Kasumi-1 (cell line): Measurements from ENCODE around the gene TIMM29.

Source experiments
- DNase-seq, 2 experiments: peaks; one replicate each; lab custom pipeline; 2025; lab: John Stamatoyannopoulos, UW

TIMM29 gene

DNA sequence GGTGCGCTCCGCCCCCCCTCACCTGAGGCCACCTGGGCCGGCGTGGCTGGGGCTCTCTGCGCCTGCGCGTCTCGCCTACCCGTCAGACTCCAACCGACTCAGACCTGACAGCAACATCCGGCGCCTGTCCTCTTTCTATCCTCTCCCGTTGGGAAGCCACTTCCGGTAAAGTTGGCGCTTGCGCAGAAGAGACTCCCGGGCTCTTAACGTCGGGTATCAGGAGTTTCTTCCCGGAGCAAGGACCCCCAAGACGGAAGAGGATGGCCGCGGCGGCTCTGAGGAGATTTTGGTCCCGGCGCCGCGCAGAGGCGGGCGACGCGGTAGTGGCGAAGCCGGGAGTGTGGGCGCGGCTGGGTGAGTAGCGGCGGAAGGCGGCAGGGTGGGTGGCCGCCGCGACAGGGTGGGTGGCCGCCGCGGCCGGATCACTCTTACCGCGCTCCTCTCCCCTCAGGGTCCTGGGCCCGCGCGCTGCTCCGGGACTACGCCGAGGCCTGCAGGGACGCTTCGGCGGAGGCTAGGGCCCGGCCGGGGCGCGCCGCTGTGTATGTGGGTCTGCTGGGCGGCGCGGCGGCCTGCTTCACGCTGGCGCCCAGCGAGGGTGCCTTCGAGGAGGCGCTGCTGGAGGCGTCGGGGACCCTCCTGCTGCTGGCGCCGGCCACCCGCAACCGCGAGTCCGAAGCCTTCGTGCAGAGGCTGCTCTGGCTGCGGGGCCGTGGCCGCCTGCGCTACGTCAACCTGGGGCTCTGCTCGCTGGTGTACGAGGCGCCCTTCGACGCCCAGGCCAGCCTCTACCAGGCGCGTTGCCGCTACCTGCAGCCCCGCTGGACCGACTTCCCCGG, at the start of gene TIMM29, which contains the start of gene YIPF2:
TSS of gene TIMM29 (plus strand) at position 249 of the 839 bp plus-strand sequence. CDS start at position 261, 12 bp downstream.
TSS of gene YIPF2 (minus strand) at position 77 of the 839 bp plus-strand sequence. CDS start 229 bp downstream, outside the sequence.
- DNase-seq, result peak; percentile 99

- no peak for DNase-seq
Observed at GRCh38 chr19:10881403-10882107, 47.1 kb upstream of the TIMM29 start.

- no peak for DNase-seq
Observed at GRCh38 chr19:10882108-10882457, 46.5 kb upstream of the TIMM29 start.

- DNase-seq, result peak in 1 of 2 experiments; percentile 9
Observed at GRCh38 chr19:10884274-10884673, 44.3 kb upstream of the TIMM29 start.

DNA sequence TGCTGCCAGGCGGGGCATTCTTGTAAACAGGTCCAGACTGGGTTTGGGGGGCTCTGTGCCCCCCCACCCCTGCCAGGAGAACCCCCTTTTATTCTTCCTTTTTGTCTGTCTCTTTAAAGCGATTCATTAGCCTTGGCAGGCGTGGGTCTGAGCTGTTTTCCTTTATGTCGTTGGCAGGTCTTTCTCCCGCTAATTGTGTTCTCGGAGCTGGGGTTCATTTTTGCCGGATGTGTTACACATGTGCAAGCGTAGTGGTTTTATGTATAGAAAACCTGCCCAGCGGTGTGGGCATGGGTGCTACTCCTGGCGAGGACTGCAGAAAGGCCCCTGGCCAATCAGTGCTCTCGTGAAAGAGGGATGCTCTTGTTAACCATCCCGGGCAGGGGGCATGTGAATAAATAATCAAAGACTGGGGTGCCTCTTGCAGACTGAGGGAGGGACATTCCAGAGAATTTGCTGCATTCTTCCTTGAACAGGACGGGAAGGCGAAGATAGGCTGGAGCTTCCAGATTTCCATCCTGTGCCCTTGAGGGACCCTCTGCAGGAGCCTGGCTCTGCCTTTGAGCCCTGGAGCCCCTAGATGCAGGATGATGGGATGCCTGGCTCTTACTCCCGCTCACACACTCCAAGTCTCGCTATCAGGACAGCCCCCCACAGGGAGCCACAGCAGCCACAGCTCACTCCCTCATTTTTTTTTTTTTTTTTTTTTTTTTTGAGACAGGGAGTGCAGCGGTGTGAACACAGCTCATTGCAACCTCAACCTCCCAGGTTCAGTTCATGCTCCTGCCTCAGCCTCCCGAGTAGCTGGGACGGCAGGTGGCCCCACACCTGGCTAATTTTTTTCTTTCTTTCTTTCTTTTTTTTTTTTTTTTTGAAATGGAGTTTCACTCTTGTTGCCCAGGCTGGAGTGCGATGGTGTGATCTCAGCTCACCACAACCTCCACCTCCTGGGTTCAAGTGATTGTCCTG, 43.1 kb upstream of the TIMM29 start:
- no peak for DNase-seq

DNA sequence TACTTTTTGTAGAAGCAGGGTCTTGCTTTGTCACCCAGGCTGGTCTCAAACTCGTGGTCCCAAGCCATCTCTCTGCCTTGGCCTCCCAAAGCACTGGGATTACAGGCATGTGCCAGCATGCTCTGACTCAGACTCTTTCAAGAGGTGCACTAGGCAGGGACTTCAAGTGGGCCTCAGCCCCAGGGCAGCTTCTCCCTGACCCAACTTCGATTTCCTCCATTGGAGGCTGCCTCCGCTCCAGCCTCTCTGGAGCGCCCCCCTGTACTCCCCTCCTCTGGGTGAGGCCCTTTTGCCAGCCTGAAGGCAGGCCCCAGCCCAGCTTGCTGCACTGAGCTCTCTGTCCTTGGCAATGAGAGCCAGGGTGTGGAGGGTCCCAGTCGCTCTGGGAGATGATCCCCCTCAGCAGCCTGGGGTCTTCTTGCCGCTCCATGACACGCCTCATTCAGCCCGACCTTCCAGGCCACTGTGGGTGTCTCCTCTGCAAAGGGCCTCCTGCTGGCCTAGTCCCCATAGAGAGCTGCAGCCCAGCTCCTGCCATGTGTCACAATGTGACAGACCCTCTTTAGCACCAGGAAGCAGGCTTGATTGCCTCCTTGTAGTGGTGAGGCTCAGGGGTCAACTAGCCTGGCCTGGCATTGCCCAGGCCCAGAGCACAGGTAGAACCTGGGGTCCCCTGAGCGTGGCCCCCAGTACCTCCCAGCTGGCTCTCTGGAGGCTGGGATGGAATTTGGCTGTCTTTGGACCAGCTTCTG, 40.8 kb upstream of the TIMM29 start:
- no peak for DNase-seq

GRCh38 chr19:10888421-10888866, 40.2 kb upstream of the TIMM29 start:
- no peak for DNase-seq

DNA sequence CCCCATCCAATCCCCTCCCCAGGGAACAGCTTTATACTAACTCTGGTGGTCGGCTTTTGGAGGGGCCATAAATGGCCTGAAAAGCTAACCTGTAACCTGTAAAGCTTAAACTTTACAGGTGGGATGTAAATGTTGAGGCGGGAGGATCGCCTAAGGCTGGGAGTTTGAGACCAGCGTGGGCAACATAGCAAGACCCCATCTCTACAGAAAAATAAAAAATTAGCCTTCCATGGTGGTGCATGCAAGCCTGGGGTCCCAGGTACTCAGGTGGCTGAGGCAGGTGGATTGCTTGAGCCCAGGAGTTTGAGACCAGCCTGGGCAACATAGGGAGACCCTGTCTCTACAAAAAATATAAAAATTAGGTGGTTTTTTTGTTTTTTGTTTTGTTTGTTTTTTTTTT, 38.7 kb upstream of the TIMM29 start:
- DNase-seq, result no peak

GRCh38 chr19:10891405-10892086, 37.1 kb upstream of the TIMM29 start:
- DNase-seq, result no peak

GRCh38 chr19:10892256-10892655, 36.4 kb upstream of the TIMM29 start:
- no peak for DNase-seq

GRCh38 chr19:10894911-10895213, 33.7 kb upstream of the TIMM29 start:
- no peak for DNase-seq

GRCh38 chr19:10895363-10895762, 33.2 kb upstream of the TIMM29 start:
- DNase-seq, result no peak

- no peak for DNase-seq
Observed at GRCh38 chr19:10895920-10896319, 32.7 kb upstream of the TIMM29 start.

GRCh38 chr19:10896851-10897526, 31.6 kb upstream of the TIMM29 start:
- DNase-seq, result peak; percentile 77 to 81

DNA sequence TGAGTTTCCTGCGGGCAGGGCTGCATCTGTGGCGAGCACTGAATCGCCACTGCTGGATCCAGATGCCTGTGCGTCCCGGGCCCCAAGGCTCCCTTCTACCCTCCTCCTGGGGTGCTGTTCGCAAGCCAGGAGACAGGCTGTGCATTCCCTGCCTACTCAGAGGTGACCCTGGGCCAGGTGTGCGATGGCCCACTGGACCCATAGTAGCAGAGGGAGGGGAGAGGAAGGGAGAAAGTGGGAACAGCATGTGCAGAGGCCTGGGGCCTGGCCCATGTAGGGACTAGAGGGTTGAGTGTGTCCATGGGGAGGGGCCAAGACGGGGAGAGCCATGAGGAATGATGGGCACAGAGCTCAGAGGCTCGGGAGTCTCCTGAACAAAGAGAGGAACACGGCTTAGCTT, 30.0 kb upstream of the TIMM29 start:
- DNase-seq, result no peak

DNA sequence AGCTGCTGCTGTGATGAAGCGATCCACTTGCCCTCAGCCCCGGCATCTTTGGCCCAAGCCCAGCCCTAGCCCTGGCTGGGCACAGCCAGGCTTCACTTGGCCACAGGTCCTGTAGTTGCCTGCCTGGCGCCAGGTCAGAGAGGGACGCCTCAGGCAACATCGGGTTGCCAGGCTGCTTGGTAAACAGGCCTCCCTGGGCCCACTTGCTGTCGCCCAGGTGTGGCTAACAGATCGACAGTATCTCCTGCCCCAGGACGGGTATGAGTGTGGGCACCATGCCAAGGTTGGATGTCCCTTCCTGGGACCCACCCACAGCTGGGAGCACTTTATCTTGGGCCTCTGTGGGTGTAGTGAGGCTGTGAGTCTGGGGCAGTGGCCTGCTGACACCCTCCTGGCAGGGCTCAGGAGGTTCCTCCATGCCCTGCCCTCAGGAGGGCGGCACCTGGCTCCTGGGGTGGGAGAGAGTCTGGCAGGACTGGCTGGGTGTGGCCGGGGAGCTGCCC, 29.4 kb upstream of the TIMM29 start:
- no peak for DNase-seq

GRCh38 chr19:10907925-10908324, 20.7 kb upstream of the TIMM29 start:
- DNase-seq, result no peak

DNA sequence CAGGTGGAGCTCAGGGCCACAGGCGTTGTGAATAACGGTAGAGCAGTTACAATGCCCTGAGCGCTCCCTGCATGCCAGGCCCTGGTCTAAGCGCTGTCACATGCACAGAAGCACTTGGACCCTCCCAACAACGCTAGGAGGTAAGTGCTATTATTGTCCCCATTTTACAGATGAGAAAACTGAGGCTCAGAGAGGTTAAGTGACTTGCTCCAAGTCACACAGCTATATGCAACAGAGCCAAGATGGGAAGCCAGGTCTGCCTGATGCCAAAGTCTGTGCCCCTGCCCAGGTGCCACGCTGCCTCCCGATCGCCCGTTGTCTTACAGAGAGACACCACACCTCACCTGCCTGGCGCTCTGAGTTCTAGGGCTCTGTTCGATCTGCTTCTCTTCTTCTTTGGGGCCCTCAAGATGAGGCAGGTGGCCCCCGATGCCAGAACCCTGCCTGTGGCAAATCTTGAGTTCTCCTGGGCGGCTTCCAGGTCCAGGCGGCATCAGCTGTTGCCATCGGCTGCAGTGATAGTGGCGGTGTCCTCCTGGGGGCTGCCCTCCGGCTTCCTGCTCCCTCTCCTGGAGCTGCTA, 20.1 kb upstream of the TIMM29 start:
- no peak for DNase-seq

DNA sequence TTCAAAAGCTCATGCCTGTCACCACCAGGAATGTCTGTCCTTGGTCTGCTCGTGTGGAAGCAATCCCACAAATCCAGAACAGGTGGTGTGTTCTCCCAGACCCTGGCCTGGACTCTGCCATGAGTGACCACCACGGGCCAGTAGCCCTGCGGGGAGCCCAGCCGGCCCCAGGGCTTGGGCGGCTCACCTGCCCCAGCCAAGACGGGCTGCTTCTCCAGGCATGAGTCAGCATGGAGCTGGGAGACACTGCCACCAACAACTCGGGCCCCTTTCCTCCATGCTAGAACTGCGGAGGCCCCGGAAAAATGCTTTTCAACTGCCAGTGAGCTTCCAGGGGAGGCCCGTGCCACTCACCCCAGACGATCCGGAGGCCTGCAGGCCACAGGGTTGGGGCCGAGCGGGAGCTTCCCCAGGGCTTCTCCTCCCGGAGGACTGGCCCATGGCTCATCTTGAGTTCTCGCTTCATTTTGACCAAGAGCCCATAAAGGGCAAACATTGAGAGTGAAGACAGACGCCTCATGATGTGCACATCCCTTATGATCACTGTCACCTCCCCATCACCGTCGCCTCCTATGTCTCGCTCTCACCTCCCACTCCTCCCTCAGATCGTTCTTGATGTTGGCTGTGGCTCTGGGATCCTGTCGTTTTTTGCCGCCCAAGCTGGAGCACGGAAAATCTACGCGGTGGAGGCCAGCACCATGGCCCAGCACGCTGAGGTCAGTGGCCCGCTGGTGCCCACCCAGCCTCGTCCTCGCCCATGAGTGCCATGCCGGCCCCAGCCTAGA, 16.8 kb upstream of the TIMM29 start:
- no peak for DNase-seq
